ENCODE measurements around the gene SEMA5B.
A peak's percentile ranks its signal among the peaks of the same experiment; 100 is the strongest.

SEMA5B gene

GRCh38 chr3:123036352-123037014, 8.9 kb upstream of the SEMA5B start:
- DNase-seq (ENCODE audit: low read depth, low spot score): peak; percentile 83
- Histone ChIP-seq H3K9ac (ENCODE audit: insufficient read length) (no peak overlapping the region), H3K36me3 (ENCODE audit: insufficient read depth, low read length) (no peaks in the 10 kb centered on the region), H3K9me3 (ENCODE audit: low read depth, low read length) (no peaks in the 10 kb centered on the region), H3K4me3 (no peak overlapping the region), H3K27ac (peak overlapping the region; percentile 43)
- TF ChIP-seq POLR2AphosphoS5 (IDR thresholded peaks at IDR 0.05; ENCODE audit: borderline replicate concordance, low read depth, low read length) (no peak; the same call in 1 of the 2 replicates), FOXP2 (optimal IDR thresholded peaks at IDR 0.05; ENCODE audit: control extremely low read depth, extremely low read length, insufficient read depth) (no peak), EZH2 (IDR thresholded peaks at IDR 0.05) (no peak)

- H3K9ac ChIP-seq (ENCODE audit: insufficient read length): no peak overlapping the region
- H3K36me3 ChIP-seq (ENCODE audit: insufficient read depth, low read length): no peaks in the 10 kb centered on the region
- DNase-seq (ENCODE audit: low read depth, low spot score): no peak
- no peaks in the 10 kb centered on the region for H3K9me3 ChIP-seq (ENCODE audit: low read depth, low read length)
- H3K27ac ChIP-seq: no peak overlapping the region
- TF ChIP-seq POLR2AphosphoS5 (IDR thresholded peaks at IDR 0.05; ENCODE audit: borderline replicate concordance, low read depth, low read length) (no peak), FOXP2 (optimal IDR thresholded peaks at IDR 0.05; ENCODE audit: control extremely low read depth, extremely low read length, insufficient read depth) (no peak), EZH2 (IDR thresholded peaks at IDR 0.05) (no peak)
- no peak overlapping the region for H3K4me3 ChIP-seq
Measured at GRCh38 chr3:123034996-123035395, 7.4 kb upstream of the SEMA5B start.

GRCh38 chr3:123034120-123034519, 6.6 kb upstream of the SEMA5B start:
- Histone ChIP-seq H3K9me3 (ENCODE audit: low read depth, low read length) (no peaks in the 10 kb centered on the region), H3K36me3 (ENCODE audit: insufficient read depth, low read length) (no peaks in the 10 kb centered on the region), H3K4me3 (no peak overlapping the region)

GRCh38 chr3:123032057-123032456, 4.5 kb upstream of the SEMA5B start:
- Histone ChIP-seq H3K36me3 (ENCODE audit: insufficient read depth, low read length) (no peaks in the 10 kb centered on the region), H3K9me3 (ENCODE audit: low read depth, low read length) (no peaks in the 10 kb centered on the region), H3K9ac (ENCODE audit: insufficient read length) (no peak overlapping the region), H3K27ac (no peak overlapping the region), H3K4me3 (no peak overlapping the region)
- no peak for TF ChIP-seq FOXP2 (optimal IDR thresholded peaks at IDR 0.05; ENCODE audit: control extremely low read depth, extremely low read length, insufficient read depth)
- TF ChIP-seq EZH2 (IDR thresholded peaks at IDR 0.05): no peak
- no peak for TF ChIP-seq POLR2AphosphoS5 (IDR thresholded peaks at IDR 0.05; ENCODE audit: borderline replicate concordance, low read depth, low read length)
- no peak for DNase-seq (ENCODE audit: low read depth, low spot score)

More at GRCh38 chr3:123034120-123034519, 6.6 kb upstream of the SEMA5B start:
- Histone ChIP-seq H3K9ac (ENCODE audit: insufficient read length) (no peak overlapping the region), H3K27ac (no peak overlapping the region)
- TF ChIP-seq EZH2 (IDR thresholded peaks at IDR 0.05): no peak
- TF ChIP-seq FOXP2 (optimal IDR thresholded peaks at IDR 0.05; ENCODE audit: control extremely low read depth, extremely low read length, insufficient read depth): no peak
- TF ChIP-seq POLR2AphosphoS5 (IDR thresholded peaks at IDR 0.05; ENCODE audit: borderline replicate concordance, low read depth, low read length): no peak
- no peak for DNase-seq (ENCODE audit: low read depth, low spot score)

GRCh38 chr3:123031051-123031450, 3.5 kb upstream of the SEMA5B start:
- no peak for TF ChIP-seq POLR2AphosphoS5 (IDR thresholded peaks at IDR 0.05; ENCODE audit: borderline replicate concordance, low read depth, low read length)
- H3K9me3 ChIP-seq (ENCODE audit: low read depth, low read length): no peaks in the 10 kb centered on the region
- H3K36me3 ChIP-seq (ENCODE audit: insufficient read depth, low read length): no peaks in the 10 kb centered on the region; the same call in 1 of the 2 replicates
- H3K27ac ChIP-seq: peak overlapping the region; percentile 28; the same call in 1 of the 2 replicates
- H3K9ac ChIP-seq (ENCODE audit: insufficient read length): peak overlapping the region; percentile 25
- no peak for DNase-seq (ENCODE audit: low read depth, low spot score)
- H3K4me3 ChIP-seq: no peak overlapping the region

- peak overlapping the region; percentile 68 for H3K27ac ChIP-seq
- H3K4me3 ChIP-seq: peak overlapping the region; percentile 90
- DNase-seq (ENCODE audit: low read depth, low spot score): no peak
- H3K9ac ChIP-seq (ENCODE audit: insufficient read length): peak overlapping the region; percentile 83
- peaks cover 27% of the 10 kb centered on the region for H3K36me3 ChIP-seq (ENCODE audit: insufficient read depth, low read length)
- no peaks in the 10 kb centered on the region for H3K9me3 ChIP-seq (ENCODE audit: low read depth, low read length)
- TF ChIP-seq POLR2AphosphoS5 (IDR thresholded peaks at IDR 0.05; ENCODE audit: borderline replicate concordance, low read depth, low read length) (no peak), EZH2 (IDR thresholded peaks at IDR 0.05) (no peak), FOXP2 (optimal IDR thresholded peaks at IDR 0.05; ENCODE audit: control extremely low read depth, extremely low read length, insufficient read depth) (peak; percentile 8)
Measured at GRCh38 chr3:123028233-123028828, 768 bp upstream of the SEMA5B start.

GRCh38 chr3:123026565-123027291, 835 bp downstream of the SEMA5B start:
- DNase-seq (ENCODE audit: low read depth, low spot score): no peak
- H3K9ac ChIP-seq (ENCODE audit: insufficient read length): peak overlapping the region; percentile 83
- H3K4me3 ChIP-seq: peak overlapping the region; percentile 90
- peak overlapping the region; percentile 32; the same call in 1 of the 2 replicates for H3K27ac ChIP-seq
- TF ChIP-seq EZH2 (IDR thresholded peaks at IDR 0.05): no peak
- TF ChIP-seq POLR2AphosphoS5 (IDR thresholded peaks at IDR 0.05; ENCODE audit: borderline replicate concordance, low read depth, low read length): peak; percentile 27
- peak; percentile 22 for TF ChIP-seq FOXP2 (optimal IDR thresholded peaks at IDR 0.05; ENCODE audit: control extremely low read depth, extremely low read length, insufficient read depth)
- no peaks in the 10 kb centered on the region for H3K9me3 ChIP-seq (ENCODE audit: low read depth, low read length)
- peaks cover 43% of the 10 kb centered on the region for H3K36me3 ChIP-seq (ENCODE audit: insufficient read depth, low read length)

Measured in SK-N-MC (cell line).